A549 (cell line): ENCODE results near the gene CYP27B1.

Experiments
- CHD2 ChIP-seq: fragments of 150-350 bp; IDR thresholded peaks from 2 replicates; pipeline ENCODE4 v1.6.1; 2014; ENCODE audit warnings: low read length; ENCODE audit not compliant: partially characterized antibody
- MAFK ChIP-seq: fragments of 450-650 bp; IDR thresholded peaks from 2 replicates; pipeline ENCODE4 v1.6.1; 2014; ENCODE audit not compliant: partially characterized antibody
- POLR2A ChIP-seq: IDR thresholded peaks from 2 replicates; pipeline ENCODE4 v1.6.1; 2012; ENCODE audit warnings: mild to moderate bottlenecking, low read length
- RFX5 ChIP-seq: fragments of 450-650 bp; IDR thresholded peaks from 2 replicates; pipeline ENCODE4 v1.7.1; 2014; ENCODE audit warnings: antibody characterized with exemption, mild to moderate bottlenecking, moderate library complexity
- TP53 ChIP-seq: fragments of 250-450 bp; sonication (Bioruptor Pico); IDR thresholded peaks from 2 replicates; pipeline ENCODE4 v1.5.0; 2021; ENCODE audit warnings: mild to moderate bottlenecking, moderate library complexity
- TF ChIP-seq, protein P1 (sequence below): fragments of 200-600 bp; sonication (generic); IDR thresholded peaks from 2 replicates; pipeline ENCODE4 v1.6.1; 2016; ENCODE audit warnings: antibody characterized with exemption, mild to moderate bottlenecking, moderate library complexity
- TF ChIP-seq, protein P2 (sequence below): fragments of >200 bp; sonication (Bioruptor Twin); formaldehyde crosslinking; IDR thresholded peaks from 3 replicates; pipeline ENCODE4 v1.5.1; 2016

DNA sequence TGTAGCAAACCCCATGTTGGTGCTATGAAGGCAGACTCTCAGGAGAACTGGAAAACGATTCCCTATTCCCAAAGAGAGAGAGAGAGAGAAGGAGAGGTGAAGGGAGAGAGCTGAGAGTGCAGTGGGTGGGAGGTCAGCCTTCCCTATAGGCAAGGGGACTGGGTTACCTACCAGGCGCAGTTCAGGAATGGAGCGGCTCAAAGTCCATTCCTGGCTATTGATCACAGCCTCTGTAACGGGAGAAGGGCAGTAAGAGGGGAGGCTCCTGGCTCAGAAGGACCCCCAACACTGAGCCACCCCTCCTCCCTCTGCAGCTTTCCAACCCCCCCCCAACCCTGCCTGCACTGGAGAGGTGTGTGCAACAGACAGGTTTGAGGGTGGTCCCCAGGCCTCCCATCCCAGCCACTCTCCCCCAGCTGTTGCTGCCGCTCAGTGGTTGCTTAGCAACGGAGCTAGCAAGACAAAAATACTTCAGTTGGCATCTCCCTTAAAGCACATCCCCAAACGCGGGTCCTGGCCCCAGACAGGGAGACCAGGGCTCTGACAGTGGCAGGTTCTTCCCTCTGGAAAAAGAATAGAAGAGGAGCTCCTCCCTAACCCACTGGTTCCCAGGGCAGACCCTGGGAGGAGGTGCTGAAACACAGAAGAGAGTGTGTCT is 31.6 kb downstream of the CYP27B1 start:
- TF ChIP-seq MAFK (no peak), RFX5 (no peak), CHD2 (no peak), POLR2A (no peak), TP53 (CRISPR knock-in tag) (no peak)
- TF ChIP-seq, protein P1, sequence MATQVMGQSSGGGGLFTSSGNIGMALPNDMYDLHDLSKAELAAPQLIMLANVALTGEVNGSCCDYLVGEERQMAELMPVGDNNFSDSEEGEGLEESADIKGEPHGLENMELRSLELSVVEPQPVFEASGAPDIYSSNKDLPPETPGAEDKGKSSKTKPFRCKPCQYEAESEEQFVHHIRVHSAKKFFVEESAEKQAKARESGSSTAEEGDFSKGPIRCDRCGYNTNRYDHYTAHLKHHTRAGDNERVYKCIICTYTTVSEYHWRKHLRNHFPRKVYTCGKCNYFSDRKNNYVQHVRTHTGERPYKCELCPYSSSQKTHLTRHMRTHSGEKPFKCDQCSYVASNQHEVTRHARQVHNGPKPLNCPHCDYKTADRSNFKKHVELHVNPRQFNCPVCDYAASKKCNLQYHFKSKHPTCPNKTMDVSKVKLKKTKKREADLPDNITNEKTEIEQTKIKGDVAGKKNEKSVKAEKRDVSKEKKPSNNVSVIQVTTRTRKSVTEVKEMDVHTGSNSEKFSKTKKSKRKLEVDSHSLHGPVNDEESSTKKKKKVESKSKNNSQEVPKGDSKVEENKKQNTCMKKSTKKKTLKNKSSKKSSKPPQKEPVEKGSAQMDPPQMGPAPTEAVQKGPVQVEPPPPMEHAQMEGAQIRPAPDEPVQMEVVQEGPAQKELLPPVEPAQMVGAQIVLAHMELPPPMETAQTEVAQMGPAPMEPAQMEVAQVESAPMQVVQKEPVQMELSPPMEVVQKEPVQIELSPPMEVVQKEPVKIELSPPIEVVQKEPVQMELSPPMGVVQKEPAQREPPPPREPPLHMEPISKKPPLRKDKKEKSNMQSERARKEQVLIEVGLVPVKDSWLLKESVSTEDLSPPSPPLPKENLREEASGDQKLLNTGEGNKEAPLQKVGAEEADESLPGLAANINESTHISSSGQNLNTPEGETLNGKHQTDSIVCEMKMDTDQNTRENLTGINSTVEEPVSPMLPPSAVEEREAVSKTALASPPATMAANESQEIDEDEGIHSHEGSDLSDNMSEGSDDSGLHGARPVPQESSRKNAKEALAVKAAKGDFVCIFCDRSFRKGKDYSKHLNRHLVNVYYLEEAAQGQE, result no peak
- TF ChIP-seq, protein P2, sequence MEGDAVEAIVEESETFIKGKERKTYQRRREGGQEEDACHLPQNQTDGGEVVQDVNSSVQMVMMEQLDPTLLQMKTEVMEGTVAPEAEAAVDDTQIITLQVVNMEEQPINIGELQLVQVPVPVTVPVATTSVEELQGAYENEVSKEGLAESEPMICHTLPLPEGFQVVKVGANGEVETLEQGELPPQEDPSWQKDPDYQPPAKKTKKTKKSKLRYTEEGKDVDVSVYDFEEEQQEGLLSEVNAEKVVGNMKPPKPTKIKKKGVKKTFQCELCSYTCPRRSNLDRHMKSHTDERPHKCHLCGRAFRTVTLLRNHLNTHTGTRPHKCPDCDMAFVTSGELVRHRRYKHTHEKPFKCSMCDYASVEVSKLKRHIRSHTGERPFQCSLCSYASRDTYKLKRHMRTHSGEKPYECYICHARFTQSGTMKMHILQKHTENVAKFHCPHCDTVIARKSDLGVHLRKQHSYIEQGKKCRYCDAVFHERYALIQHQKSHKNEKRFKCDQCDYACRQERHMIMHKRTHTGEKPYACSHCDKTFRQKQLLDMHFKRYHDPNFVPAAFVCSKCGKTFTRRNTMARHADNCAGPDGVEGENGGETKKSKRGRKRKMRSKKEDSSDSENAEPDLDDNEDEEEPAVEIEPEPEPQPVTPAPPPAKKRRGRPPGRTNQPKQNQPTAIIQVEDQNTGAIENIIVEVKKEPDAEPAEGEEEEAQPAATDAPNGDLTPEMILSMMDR, result no peak
